ENCODE measurements around the gene ZNF436. TPM values are rescaled to one million over a fixed set of nuclear protein-coding genes. Genes with fewer than 3 reads are reported as not detected.
"Not testable (repeated sequence)": the region's sequence is repeated elsewhere in the genome, so short reads cannot be mapped to it uniquely, and the experiment has no call there.

ZNF436 gene
- total and polyA plus RNA-seq, 2 experiments from 2014 or later, result 25.3 to 52.1 TPM

DNA sequence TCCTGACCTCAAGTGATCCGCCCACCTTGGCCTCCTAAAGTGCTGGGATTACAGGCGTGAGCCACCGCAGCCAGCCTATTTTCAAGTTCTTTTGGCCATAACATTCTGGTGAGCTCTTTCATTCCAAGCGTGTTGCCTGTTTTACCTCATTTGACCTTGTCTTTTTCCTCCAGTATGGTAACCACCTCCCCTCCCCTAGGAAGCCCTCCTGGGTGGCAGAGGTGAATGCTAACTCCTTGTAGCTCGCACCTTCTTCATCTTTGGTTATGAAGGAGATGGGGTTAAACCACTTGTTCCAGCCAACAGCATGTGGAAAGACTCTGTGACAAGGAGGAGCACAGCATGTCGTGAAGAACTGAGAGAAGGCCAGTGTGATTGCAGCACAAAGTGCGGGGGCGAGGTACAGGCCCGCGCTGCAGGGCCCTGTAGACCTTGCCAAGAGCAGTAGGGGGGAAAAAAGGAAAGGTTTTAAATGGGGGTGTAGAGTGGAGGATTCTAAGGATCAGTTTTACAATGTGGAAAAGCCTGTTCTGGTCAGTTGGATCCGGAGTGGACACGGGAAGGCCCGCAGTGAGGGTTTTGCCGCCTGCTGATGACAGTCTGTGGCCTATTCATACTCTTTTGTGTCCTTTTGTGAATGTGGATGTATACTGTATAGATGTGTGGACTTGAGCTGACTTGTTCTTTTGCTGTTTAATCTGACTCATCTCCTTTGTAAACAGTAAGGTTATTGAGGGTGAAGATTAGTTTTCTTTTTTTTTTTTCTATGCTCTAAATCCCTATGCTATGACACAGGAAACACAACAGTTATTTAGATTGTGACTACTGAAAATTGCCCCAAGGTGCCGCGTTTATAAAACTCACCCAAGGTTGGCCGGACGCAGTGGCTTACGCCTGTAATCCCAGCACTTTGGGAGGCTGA, 7.5 kb upstream of the ZNF436 start:
- peaks cover 7% of the 10 kb centered on the region for H3K36me3 ChIP-seq
- H3K4me1 ChIP-seq (ENCODE audit: low read depth), result peaks cover 12% of the 10 kb centered on the region
- no peak overlapping the region for H3K27ac ChIP-seq
- no peaks in the 10 kb centered on the region for H3K9me3 ChIP-seq (ENCODE audit: low read depth)
- no peaks in the 10 kb centered on the region for H3K27me3 ChIP-seq
- peak in 1 of 2 donors; percentile 81 for DNase-seq (ENCODE audit: low read depth in 1 of 2, low spot score in 1 of 2)
- no peak overlapping the region for H3K4me3 ChIP-seq
- TF ChIP-seq, protein P1, sequence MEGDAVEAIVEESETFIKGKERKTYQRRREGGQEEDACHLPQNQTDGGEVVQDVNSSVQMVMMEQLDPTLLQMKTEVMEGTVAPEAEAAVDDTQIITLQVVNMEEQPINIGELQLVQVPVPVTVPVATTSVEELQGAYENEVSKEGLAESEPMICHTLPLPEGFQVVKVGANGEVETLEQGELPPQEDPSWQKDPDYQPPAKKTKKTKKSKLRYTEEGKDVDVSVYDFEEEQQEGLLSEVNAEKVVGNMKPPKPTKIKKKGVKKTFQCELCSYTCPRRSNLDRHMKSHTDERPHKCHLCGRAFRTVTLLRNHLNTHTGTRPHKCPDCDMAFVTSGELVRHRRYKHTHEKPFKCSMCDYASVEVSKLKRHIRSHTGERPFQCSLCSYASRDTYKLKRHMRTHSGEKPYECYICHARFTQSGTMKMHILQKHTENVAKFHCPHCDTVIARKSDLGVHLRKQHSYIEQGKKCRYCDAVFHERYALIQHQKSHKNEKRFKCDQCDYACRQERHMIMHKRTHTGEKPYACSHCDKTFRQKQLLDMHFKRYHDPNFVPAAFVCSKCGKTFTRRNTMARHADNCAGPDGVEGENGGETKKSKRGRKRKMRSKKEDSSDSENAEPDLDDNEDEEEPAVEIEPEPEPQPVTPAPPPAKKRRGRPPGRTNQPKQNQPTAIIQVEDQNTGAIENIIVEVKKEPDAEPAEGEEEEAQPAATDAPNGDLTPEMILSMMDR (IDR thresholded peaks at IDR 0.05; ENCODE audit: low read depth, low read length), result no peak

DNA sequence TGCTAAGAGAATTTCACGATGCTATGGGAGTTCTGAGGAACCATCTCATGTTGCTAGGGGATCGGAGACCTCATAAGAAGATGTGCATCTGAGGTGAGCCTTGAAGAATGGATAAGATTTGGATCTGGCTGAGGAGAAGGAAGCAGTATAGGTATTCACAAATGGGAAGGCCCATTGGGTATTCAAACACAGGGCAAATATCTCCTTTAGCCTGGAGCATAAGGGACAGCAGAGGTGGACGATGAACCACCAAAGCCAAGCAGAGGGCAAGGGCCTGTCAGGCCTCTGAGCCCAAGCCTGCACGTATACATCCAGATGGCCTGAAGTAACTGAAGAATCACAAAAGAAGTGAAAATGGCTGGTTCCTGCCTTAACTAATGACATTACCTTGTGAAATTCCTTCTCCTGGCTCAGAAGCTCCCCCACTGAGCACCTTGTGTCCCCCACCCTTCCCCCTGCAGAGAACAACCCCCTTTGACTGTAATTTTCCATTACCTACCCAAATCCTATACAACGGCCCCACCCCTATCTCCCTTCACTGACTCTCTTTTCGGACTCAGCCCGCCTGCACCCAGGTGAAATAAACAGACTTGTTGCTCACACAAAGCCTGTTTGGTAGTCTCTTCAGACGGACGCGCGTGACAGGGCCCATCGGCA, 4.6 kb upstream of the ZNF436 start:
- not testable (repeated sequence) for H3K27me3 ChIP-seq; H3K4me3 ChIP-seq; H3K27ac ChIP-seq; H3K9me3 ChIP-seq (ENCODE audit: low read depth); H3K36me3 ChIP-seq; DNase-seq (ENCODE audit: low read depth in 1 of 2, low spot score in 1 of 2)
- peaks cover 34% of the 10 kb centered on the region for H3K4me1 ChIP-seq (ENCODE audit: low read depth)

DNA sequence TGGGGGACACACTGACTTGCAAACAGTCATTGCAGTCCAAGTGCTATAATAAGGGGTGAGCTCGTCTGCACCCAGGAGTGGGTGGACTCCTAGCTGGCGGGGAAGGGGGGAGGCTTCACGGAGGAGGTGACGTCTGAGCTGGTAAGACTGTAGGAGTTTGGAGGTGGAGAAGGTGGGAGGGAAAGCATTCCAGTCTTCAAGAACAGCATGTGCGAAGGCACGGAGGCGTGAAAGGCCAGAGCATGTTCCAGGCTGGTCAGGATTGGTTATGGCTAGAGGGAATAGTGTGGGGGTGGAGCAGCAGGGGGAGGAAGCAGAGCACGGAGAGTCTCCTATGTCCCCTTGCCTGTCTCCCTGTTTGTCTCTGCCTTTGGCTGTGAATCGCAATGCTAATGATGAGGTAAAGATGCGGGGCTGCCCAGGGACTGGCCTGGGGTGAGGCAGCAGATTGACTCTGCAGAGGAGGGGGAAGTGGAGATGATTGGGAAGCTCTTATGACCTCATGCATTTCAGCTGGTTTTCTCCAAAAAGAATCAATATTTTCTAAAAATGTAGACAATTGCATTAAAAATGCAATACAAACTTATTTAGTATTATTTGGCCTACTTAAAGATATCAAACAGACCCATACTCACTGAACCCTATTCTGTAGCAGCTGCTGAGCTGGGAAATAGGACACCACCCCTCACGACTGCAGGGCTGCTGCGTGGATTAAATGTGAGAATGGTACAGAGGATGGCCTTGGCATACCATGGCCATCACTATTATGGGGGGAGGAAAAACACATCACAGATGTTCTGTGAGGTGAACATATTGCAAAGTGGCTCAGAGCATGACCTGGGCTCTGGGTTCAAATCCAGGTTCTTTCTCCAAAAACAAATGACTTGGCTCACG, 2.6 kb upstream of the ZNF436 start:
- H3K27me3 ChIP-seq, result no peaks in the 10 kb centered on the region
- H3K27ac ChIP-seq, result peak overlapping the region; percentile 97
- H3K36me3 ChIP-seq, result no peaks in the 10 kb centered on the region
- H3K4me3 ChIP-seq, result no peak overlapping the region
- peaks cover 34% of the 10 kb centered on the region for H3K4me1 ChIP-seq (ENCODE audit: low read depth)
- TF ChIP-seq, protein P1 (IDR thresholded peaks at IDR 0.05; ENCODE audit: low read depth, low read length), result no peak
- no peaks in the 10 kb centered on the region for H3K9me3 ChIP-seq (ENCODE audit: low read depth)
- no peak for DNase-seq (ENCODE audit: low read depth in 1 of 2, low spot score in 1 of 2)

DNA sequence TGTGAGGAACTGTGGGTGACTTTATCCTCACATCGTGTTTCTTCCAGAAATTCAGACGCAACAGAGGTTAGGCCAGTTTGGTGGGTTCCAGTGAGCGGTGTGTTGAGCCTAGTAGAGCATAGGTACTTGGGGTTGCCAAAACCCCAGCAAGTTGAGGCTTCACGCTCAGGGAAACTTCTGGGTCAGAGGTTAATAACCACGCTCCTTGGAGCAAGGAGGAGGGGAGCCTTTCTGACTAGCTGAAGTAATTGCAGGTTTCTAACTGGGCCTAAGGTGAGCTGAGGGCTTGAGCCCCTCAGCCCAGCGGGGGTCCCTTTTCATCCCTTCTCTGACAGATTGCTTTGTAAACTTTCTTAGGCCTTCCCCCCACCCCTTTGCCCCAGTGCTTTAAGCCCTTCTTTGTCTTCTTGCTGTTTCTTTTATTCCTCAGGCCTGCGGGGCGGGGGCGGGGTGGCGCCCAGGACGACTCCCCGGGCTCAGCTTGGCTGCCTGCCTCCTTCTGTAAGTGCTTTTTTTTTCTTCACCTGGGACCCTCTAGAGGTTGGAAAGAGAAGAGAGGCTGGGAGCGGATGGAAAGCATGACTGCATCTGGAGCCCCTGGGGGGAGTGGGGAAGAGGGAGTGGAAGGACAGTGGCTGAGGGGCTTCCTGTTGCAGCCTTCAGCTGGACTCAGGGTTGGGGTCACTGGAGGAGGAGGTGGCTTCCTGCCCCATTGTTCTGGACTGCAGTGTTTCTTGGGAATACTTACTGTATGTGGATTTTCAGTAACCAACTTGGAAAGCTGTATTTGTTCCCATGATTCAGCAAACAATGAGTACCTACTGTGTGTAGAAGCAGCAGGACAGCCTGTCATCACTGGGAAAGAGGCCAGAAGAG, 1.3 kb upstream of the ZNF436 start:
- H3K9me3 ChIP-seq (ENCODE audit: low read depth), result no peaks in the 10 kb centered on the region
- H3K4me1 ChIP-seq (ENCODE audit: low read depth), result peaks cover 34% of the 10 kb centered on the region
- peak; percentile 73 for DNase-seq (ENCODE audit: low read depth in 1 of 2, low spot score in 1 of 2)
- H3K27ac ChIP-seq, result peak overlapping the region; percentile 97
- peak overlapping the region; percentile 95 for H3K4me3 ChIP-seq
- no peaks in the 10 kb centered on the region for H3K27me3 ChIP-seq
- peaks cover 12% of the 10 kb centered on the region for H3K36me3 ChIP-seq
- TF ChIP-seq, protein P1 (IDR thresholded peaks at IDR 0.05; ENCODE audit: low read depth, low read length), result no peak

DNA sequence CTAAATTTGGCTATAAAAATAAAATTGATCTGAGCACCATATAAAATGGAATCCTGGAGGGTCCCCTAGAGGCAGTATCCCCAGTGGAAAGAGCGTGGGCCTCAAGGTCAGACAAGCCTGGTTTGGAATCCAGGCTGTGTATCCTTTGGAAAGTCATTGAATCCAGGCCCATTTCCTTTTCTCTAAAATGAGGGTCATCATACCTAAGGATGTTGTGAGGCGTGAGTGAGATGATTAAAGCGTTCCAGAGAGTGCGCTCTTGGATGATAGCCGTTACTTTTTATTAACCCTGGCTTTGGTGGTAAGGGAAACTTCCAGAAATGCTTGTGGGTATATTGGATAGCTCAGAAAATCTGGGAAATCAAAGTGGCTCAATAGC, 683 bp upstream of the ZNF436 start:
- H3K36me3 ChIP-seq, result peaks cover 14% of the 10 kb centered on the region
- no peaks in the 10 kb centered on the region for H3K9me3 ChIP-seq (ENCODE audit: low read depth)
- peak overlapping the region; percentile 97 for H3K27ac ChIP-seq
- DNase-seq (ENCODE audit: low read depth in 1 of 2, low spot score in 1 of 2), result peak in 1 of 2 donors; percentile 27
- H3K4me1 ChIP-seq (ENCODE audit: low read depth), result peaks cover 34% of the 10 kb centered on the region
- TF ChIP-seq, protein P1 (IDR thresholded peaks at IDR 0.05; ENCODE audit: low read depth, low read length), result peak; percentile 2
- no peaks in the 10 kb centered on the region for H3K27me3 ChIP-seq
- H3K4me3 ChIP-seq, result peak overlapping the region; percentile 95
